Keratinocyte (primary cell): Measurements from ENCODE around the gene EIF1AD. TPM values are rescaled to one million over a fixed set of nuclear protein-coding genes. Genes with fewer than 3 reads are reported as not detected.

Source experiments
- DNase-seq: peaks from one replicate; pipeline ENCODE4 v3.0.0-alpha.2; 2011; ENCODE audit warnings: low read depth, missing footprints, low spot score
- FAIRE-seq: peaks from 2 replicates; lab custom pipeline; 2011; peaks lifted over from hg19 to GRCh38; lab: Jason Lieb, UNC
- H2AFZ ChIP-seq: 2 replicates; pipeline ENCODE4 v1.6.0; 2012; ENCODE audit warnings: low read length, control low read depth, inconsistent platforms; ENCODE audit not compliant: control insufficient read depth
- H3K27ac ChIP-seq: 2 replicates; pipeline ENCODE4 v1.5.1; 2011; ENCODE audit warnings: low read length; ENCODE audit not compliant: control insufficient read depth, insufficient read depth
- H3K27me3 ChIP-seq: 3 replicates; pipeline ENCODE4 v1.6.0; 2011; ENCODE audit warnings: low read length; ENCODE audit not compliant: control insufficient read depth, insufficient read depth; ENCODE audit errors: extremely low read depth
- H3K36me3 ChIP-seq, 2 experiments: 2 replicates in 1 of 2; 3 replicates in 1 of 2; pipeline ENCODE4 v1.5.1; 2011; ENCODE audit warnings: low read length in 2 of 2, mild to moderate bottlenecking in 1 of 2; ENCODE audit not compliant: control insufficient read depth in 2 of 2, insufficient read depth in 2 of 2; ENCODE audit errors: extremely low read depth in 1 of 2
- H3K4me1 ChIP-seq: 3 replicates; pipeline ENCODE4 v1.5.1; 2011; ENCODE audit warnings: low read length; ENCODE audit not compliant: control insufficient read depth, insufficient read depth; ENCODE audit errors: extremely low read depth
- H3K4me2 ChIP-seq: 3 replicates; pipeline ENCODE4 v1.6.0; 2011; ENCODE audit warnings: low read depth, low read length; ENCODE audit not compliant: control insufficient read depth, insufficient read depth; ENCODE audit errors: extremely low read depth
- H3K4me3 ChIP-seq, 3 experiments: fragments of 200-600 bp in 1 of 3; sonication (generic) in 1 of 3; 2 replicates in 2 of 3; 3 replicates in 1 of 3; pipeline ENCODE4 v1.5.1; 2011 to 2016; ENCODE audit warnings: low read length in 3 of 3, mild to moderate bottlenecking in 3 of 3, control low read depth in 2 of 3, inconsistent platforms in 1 of 3, low read depth in 1 of 3, mixed read lengths in 1 of 3, mixed run types in 1 of 3, moderate library complexity in 1 of 3; ENCODE audit not compliant: control insufficient read depth in 2 of 3, insufficient read depth in 2 of 3; ENCODE audit errors: extremely low read depth in 1 of 3
- H3K79me2 ChIP-seq: 2 replicates; pipeline ENCODE4 v1.6.0; 2012; ENCODE audit warnings: low read length; ENCODE audit not compliant: control insufficient read depth, insufficient read depth
- H3K9ac ChIP-seq: 3 replicates; pipeline ENCODE4 v1.6.0; 2011; ENCODE audit warnings: low read length; ENCODE audit not compliant: control insufficient read depth, insufficient read depth; ENCODE audit errors: extremely low read depth
- H3K9me1 ChIP-seq: 3 replicates; pipeline ENCODE4 v1.6.0; 2011; ENCODE audit warnings: low read length; ENCODE audit not compliant: control insufficient read depth, insufficient read depth; ENCODE audit errors: extremely low read depth
- H3K9me3 ChIP-seq: 2 replicates; pipeline ENCODE4 v1.5.1; 2012; ENCODE audit warnings: low read depth, low read length; ENCODE audit not compliant: control insufficient read depth
- H4K20me1 ChIP-seq: 3 replicates; pipeline ENCODE4 v1.6.0; 2011; ENCODE audit warnings: low read length; ENCODE audit not compliant: control insufficient read depth, insufficient read depth; ENCODE audit errors: extremely low read depth
- EZH2 ChIP-seq: IDR thresholded peaks from one replicate; pipeline ENCODE4 v1.6.1; 2012; ENCODE audit warnings: inconsistent platforms, mild to moderate bottlenecking, low read length, moderate library complexity
- dilution Hi-C: fragments of 300-500 bp; cut with MboI; formaldehyde crosslinking; loops from one replicate; pipeline ENCODE4 v1.7.0; 2020; ENCODE audit warnings: low sequenced_read_pairs; ENCODE audit not compliant: extremely low pct_ligation_motif_present
- polyA plus RNA-seq, 5 experiments: library from polyadenylated mRNA; depleted of rRNA in 3 of 5; stranded (reverse) in 3 of 5; stranded (forward) in 1 of 5; unstranded in 1 of 5; fragments of >200 nt; gene quantifications; 1 replicate in 1 of 5; 2 replicates in 3 of 5; 3 replicates in 1 of 5; pipeline versions ENCODE4 v1.2.1 to v1.2.3, GENCODE V29; 2011 to 2012; ENCODE audit warnings: missing spikeins in 2 of 5, low read depth in 1 of 5, low replicate concordance in 1 of 5
- TF ChIP-seq, protein P1 (sequence below), 3 experiments: IDR thresholded peaks in 1 of 3; conservative IDR thresholded peaks in 1 of 3; optimal IDR thresholded peaks in 1 of 3; 2 replicates in 2 of 3; 3 replicates in 1 of 3; pipeline versions ENCODE3 to v1.5.1; 2011; ENCODE audit warnings: low read length in 3 of 3, mild to moderate bottlenecking in 3 of 3, moderate library complexity in 2 of 3, control low read depth in 1 of 3, inconsistent platforms in 1 of 3; ENCODE audit not compliant: insufficient read depth in 2 of 3; ENCODE audit errors: extremely low read depth in 1 of 3

The EIF1AD gene
- polyA plus RNA-seq, 1 donor (not counting 4 experiments of a cell fraction or from before 2014, with no cell fraction given), result 29.6 TPM

DNA sequence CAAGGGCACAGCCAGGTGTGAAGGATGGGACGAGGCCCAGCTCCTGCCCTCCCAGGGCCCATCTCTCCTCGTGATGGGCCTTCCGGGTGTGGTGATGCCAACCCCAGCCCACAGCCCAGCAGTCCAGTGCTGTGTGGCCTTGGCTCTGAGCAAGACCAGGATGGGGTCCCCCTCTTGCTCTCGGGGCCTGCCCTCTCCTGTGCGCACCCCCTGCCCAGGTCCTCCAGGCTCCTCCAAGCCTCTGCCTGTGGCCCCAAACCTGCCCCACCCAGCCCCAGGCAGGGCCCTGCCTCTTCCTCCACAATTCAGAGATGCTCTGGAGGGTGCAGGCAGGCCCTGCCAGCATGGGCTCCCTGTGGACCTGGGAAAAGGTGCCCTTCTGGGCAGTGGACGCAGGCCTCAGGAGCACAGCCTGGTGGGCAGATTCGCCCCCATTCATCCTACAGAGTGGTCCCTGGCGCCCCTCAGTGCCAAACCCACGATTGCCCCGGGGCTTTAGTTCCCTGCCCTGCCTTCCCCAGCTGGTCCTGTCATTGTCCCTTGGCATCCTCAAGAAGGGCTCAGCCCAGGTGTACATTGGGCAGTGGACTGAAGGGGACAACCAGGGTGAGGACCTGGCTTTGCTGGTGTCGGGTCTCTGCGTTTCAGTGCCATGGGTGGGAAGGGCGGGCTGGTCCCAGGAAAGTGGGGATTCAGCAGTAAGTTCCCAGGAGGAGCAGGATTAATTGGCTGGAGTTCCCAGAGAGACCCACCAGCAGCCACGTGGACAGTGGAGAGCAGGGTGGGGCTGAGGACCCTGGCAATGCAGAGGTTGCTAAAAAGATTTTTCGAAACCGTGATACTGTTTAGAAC, 19.8 kb downstream of the EIF1AD start:
- Histone ChIP-seq H3K4me2 (no peak overlapping the region), H3K4me1 (no peaks in the 10 kb centered on the region), H3K27ac (no peak overlapping the region), H4K20me1 (no peaks in the 10 kb centered on the region), H2AFZ (no peak overlapping the region), H3K36me3 (peaks cover 10 to 14% of the 10 kb centered on the region in 2 experiments), H3K79me2 (no peaks in the 10 kb centered on the region), H3K4me3 (no peak overlapping the region), H3K9ac (no peak overlapping the region), H3K9me3 (no peaks in the 10 kb centered on the region), H3K27me3 (no peaks in the 10 kb centered on the region), H3K9me1 (no peaks in the 10 kb centered on the region)
- dilution Hi-C loops, result no loop called here
- FAIRE-seq, result no peak
- no peak for DNase-seq
- TF ChIP-seq, protein P1, sequence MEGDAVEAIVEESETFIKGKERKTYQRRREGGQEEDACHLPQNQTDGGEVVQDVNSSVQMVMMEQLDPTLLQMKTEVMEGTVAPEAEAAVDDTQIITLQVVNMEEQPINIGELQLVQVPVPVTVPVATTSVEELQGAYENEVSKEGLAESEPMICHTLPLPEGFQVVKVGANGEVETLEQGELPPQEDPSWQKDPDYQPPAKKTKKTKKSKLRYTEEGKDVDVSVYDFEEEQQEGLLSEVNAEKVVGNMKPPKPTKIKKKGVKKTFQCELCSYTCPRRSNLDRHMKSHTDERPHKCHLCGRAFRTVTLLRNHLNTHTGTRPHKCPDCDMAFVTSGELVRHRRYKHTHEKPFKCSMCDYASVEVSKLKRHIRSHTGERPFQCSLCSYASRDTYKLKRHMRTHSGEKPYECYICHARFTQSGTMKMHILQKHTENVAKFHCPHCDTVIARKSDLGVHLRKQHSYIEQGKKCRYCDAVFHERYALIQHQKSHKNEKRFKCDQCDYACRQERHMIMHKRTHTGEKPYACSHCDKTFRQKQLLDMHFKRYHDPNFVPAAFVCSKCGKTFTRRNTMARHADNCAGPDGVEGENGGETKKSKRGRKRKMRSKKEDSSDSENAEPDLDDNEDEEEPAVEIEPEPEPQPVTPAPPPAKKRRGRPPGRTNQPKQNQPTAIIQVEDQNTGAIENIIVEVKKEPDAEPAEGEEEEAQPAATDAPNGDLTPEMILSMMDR (optimal IDR thresholded peaks at IDR 0.05 in 1 of 3, IDR thresholded peaks at IDR 0.05 in 1 of 3, conservative IDR thresholded peaks at IDR 0.05 in 1 of 3; ENCODE audit: extremely low read depth in 1 of 3, insufficient read depth in 2 of 3, low read length in 3 of 3), result no peak
- TF ChIP-seq EZH2, result no peak

DNA sequence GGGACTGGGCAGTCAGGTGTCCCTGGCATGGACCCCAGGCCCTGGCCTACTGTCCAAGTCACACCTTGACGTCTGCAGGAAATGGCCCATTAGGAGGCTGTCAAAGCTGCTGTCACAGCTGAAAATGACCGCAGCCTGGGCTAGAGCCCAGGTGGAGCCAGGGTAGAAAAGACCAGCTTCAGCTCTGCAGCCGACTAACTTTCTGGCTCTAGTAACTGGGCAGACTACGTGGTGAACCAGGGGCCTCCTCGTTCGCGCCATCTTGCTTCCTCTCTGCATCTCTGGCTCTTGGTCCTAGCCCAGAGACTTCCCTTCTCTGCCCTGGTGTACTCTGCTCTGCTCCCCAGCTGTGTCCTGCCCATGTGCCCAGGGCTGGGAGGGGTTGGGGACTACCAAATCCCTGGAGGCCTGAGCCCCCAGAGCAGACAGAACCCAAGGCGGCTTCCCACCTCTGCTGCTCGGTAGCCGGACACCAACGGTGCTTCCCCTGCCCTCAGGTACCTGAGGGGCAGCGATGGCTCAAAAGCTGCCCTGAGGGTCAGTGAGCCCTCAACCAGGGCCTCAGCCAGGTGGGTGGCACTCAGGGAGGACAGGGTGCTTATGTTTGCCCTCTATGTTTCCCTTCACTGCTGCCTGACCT, 20.7 kb downstream of the EIF1AD start:
- Histone ChIP-seq H3K9me3 (no peaks in the 10 kb centered on the region), H3K4me2 (no peak overlapping the region), H3K9ac (no peak overlapping the region), H3K4me3 (no peak overlapping the region), H3K79me2 (no peaks in the 10 kb centered on the region), H4K20me1 (no peaks in the 10 kb centered on the region), H3K36me3 (peaks cover 18 to 19% of the 10 kb centered on the region in 2 experiments), H3K27me3 (no peaks in the 10 kb centered on the region), H3K27ac (no peak overlapping the region), H3K4me1 (no peaks in the 10 kb centered on the region), H3K9me1 (no peaks in the 10 kb centered on the region), H2AFZ (no peak overlapping the region)
- dilution Hi-C loops, result no loop called here
- DNase-seq (no peak), FAIRE-seq (no peak)
- no peak for TF ChIP-seq EZH2
- TF ChIP-seq, protein P1 (optimal IDR thresholded peaks at IDR 0.05 in 1 of 3, IDR thresholded peaks at IDR 0.05 in 1 of 3, conservative IDR thresholded peaks at IDR 0.05 in 1 of 3; ENCODE audit: extremely low read depth in 1 of 3, insufficient read depth in 2 of 3, low read length in 3 of 3), result no peak
